ENCODE data around the gene RAD51B. TPM values are rescaled to one million over a fixed set of nuclear protein-coding genes. Genes with fewer than 3 reads are reported as not detected.

The RAD51B gene
- total RNA-seq, 5 donors from 2014 or later (not counting 1 experiment from before 2014, with no cell fraction given), result 25.4 to 47.9 (median 30.0) TPM

GRCh38 chr14:68736471-68736871 lies 916.9 kb downstream of the RAD51B start:
- Histone ChIP-seq H3K36me3 (ENCODE audit: control insufficient read depth in 2 of 2, extremely low read depth in 1 of 2, insufficient read depth in 1 of 2, low read length in 1 of 2) (no peaks in the 10 kb centered on the region), H3K27me3 (replicated peaks in 1 of 2; ENCODE audit: control insufficient read depth in 2 of 2, extremely low read depth in 1 of 2, insufficient read depth in 2 of 2, low read length in 1 of 2) (no peaks in the 10 kb centered on the region), H3K4me3 (ENCODE audit: control insufficient read depth in 1 of 2, extremely low read depth in 1 of 2, low read length in 1 of 2) (no peak overlapping the region), H3K9me3 (no peaks in the 10 kb centered on the region), H3K27ac (ENCODE audit: low read length) (no peak overlapping the region), H3K4me1 (ENCODE audit: control insufficient read depth in 1 of 2, extremely low read depth in 1 of 2, insufficient read depth in 2 of 2, low read length in 2 of 2) (peaks cover 16 to 39% of the 10 kb centered on the region in 2 experiments)
- no peak for DNase-seq
- H3K36me3 Mint-ChIP-seq, result no peaks in the 10 kb centered on the region
- peaks cover 33 to 41% (median 41%) of the 10 kb centered on the region in 3 donors for H3K4me1 Mint-ChIP-seq
- ChIA-PET POLR2A (no interaction called here), CTCF (no interaction called here)
- no peaks in the 10 kb centered on the region for H3K27me3 Mint-ChIP-seq
- no peaks in the 10 kb centered on the region for H3K9me3 Mint-ChIP-seq
- WGBS (ENCODE audit: insufficient coverage), result 83% methylated on average over 6 of the region's 7 CpGs
- no peak overlapping the region for H3K4me3 Mint-ChIP-seq
- H3K27ac Mint-ChIP-seq, result peak overlapping the region; percentile 29 to 52
- no peak for ATAC-seq (replicated peaks in 1 of 4)

DNA sequence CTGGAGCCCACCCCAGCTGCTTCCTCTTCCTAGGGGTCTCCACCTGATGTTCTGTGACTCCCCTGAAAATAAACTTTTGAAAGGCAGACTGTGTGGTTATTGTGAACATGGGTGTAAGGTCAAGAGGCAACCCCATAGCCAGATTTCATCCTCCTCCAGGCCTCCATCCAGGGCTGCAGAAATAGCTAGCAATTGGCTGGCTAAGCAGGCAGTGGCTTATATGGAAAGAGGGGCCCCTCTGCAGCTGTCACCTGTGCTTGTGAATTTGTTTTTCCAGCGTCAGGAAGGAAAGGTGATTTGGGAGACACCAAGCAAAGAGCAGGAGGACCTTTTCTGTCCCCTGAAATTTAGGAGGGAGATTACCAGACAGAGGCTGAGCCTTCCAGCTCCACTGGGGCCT lies 917.5 kb downstream of the RAD51B start:
- H3K9me3 ChIP-seq, result no peaks in the 10 kb centered on the region
- no peak overlapping the region for H3K4me3 ChIP-seq (ENCODE audit: control insufficient read depth in 1 of 2, extremely low read depth in 1 of 2, low read length in 1 of 2)
- no peak overlapping the region for H3K27ac ChIP-seq (ENCODE audit: low read length)
- no peaks in the 10 kb centered on the region for H3K9me3 Mint-ChIP-seq
- no peak for ATAC-seq (replicated peaks in 1 of 4)
- POLR2A ChIA-PET, result interaction anchor here in 1 of 2 donors (0.7 kb wide), 1 partner anchor 59 kb away, joined by 9 read pairs; no protein-coding TSS in a partner anchor
- DNase-seq, result no peak
- 100% methylated on average over 1 of the region's 1 CpG for WGBS (ENCODE audit: insufficient coverage)
- H3K36me3 Mint-ChIP-seq, result no peaks in the 10 kb centered on the region
- H3K4me3 Mint-ChIP-seq, result no peak overlapping the region
- H3K27me3 Mint-ChIP-seq, result no peaks in the 10 kb centered on the region
- H3K36me3 ChIP-seq (ENCODE audit: control insufficient read depth in 2 of 2, extremely low read depth in 1 of 2, insufficient read depth in 1 of 2, low read length in 1 of 2), result no peaks in the 10 kb centered on the region
- peaks cover 33 to 41% (median 41%) of the 10 kb centered on the region in 3 donors for H3K4me1 Mint-ChIP-seq
- CTCF ChIA-PET, result no interaction called here
- no peak overlapping the region for H3K27ac Mint-ChIP-seq
- peaks cover 16 to 39% of the 10 kb centered on the region in 2 experiments for H3K4me1 ChIP-seq (ENCODE audit: control insufficient read depth in 1 of 2, extremely low read depth in 1 of 2, insufficient read depth in 2 of 2, low read length in 2 of 2)
- H3K27me3 ChIP-seq (replicated peaks in 1 of 2; ENCODE audit: control insufficient read depth in 2 of 2, extremely low read depth in 1 of 2, insufficient read depth in 2 of 2, low read length in 1 of 2), result no peaks in the 10 kb centered on the region

DNA sequence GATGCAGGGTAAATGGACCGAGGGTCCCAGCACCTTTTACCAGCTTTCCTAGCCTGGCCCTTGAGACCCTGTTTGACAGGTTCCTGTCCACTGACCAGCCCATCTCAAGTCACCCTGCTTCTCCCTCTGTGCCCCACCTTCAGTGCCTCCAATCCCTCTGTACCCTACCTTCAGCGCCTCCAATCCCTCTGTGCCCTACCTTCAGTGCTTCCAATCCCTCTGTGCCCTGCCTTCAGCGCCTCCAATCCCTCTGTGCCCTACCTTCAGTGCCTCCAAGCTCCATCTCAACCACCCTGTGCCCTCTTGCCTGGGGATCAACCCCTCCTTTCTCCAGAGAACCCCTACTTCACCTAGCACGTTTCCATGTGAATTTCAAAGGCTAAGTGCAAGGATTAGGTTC lies 919.0 kb downstream of the RAD51B start:
- no peaks in the 10 kb centered on the region for H3K9me3 Mint-ChIP-seq
- H3K4me3 Mint-ChIP-seq, result no peak overlapping the region
- no peak overlapping the region for H3K27ac ChIP-seq (ENCODE audit: low read length)
- WGBS (ENCODE audit: insufficient coverage), result 73% methylated on average over 4 of the region's 4 CpGs
- no peaks in the 10 kb centered on the region for H3K27me3 Mint-ChIP-seq
- H3K36me3 ChIP-seq (ENCODE audit: control insufficient read depth in 2 of 2, extremely low read depth in 1 of 2, insufficient read depth in 1 of 2, low read length in 1 of 2), result no peaks in the 10 kb centered on the region
- peaks cover 27 to 41% (median 34%) of the 10 kb centered on the region in 3 donors for H3K4me1 Mint-ChIP-seq
- peak overlapping the region in 1 of 2 donors; percentile 25 for H3K27ac Mint-ChIP-seq
- no peak overlapping the region for H3K4me3 ChIP-seq (ENCODE audit: control insufficient read depth in 1 of 2, extremely low read depth in 1 of 2, low read length in 1 of 2)
- ChIA-PET POLR2A (no interaction called here), CTCF (no interaction called here)
- ATAC-seq (replicated peaks in 1 of 4), result no peak
- no peaks in the 10 kb centered on the region for H3K9me3 ChIP-seq
- H3K27me3 ChIP-seq (replicated peaks in 1 of 2; ENCODE audit: control insufficient read depth in 2 of 2, extremely low read depth in 1 of 2, insufficient read depth in 2 of 2, low read length in 1 of 2), result no peaks in the 10 kb centered on the region
- H3K4me1 ChIP-seq (ENCODE audit: control insufficient read depth in 1 of 2, extremely low read depth in 1 of 2, insufficient read depth in 2 of 2, low read length in 2 of 2), result peaks cover 11 to 32% of the 10 kb centered on the region in 2 experiments
- H3K36me3 Mint-ChIP-seq, result no peaks in the 10 kb centered on the region
- no peak for DNase-seq

DNA sequence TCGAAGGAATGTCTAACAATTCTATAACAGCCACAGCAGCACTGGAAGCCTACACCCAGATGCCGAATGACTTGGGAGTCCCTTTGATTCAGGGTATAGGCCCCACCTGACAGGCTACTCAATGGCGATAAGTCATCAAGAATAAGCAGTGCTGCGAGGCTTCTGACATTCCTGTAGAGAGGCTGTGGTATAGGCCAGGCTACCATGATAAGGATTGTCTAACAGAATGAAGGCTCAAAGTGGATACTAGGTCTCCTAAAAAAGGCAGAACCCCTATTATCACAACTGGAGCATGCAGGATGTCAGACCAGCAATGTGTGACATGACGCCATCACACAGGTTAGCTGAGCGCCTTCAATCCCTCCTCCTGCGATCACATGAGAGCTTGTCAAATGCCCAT lies 920.1 kb downstream of the RAD51B start:
- Mint-ChIP-seq H3K27me3 (no peaks in the 10 kb centered on the region), H3K27ac (no peak overlapping the region), H3K4me3 (no peak overlapping the region), H3K4me1 (peaks cover 16 to 29% (median 24%) of the 10 kb centered on the region in 3 donors), H3K9me3 (no peaks in the 10 kb centered on the region), H3K36me3 (no peaks in the 10 kb centered on the region)
- Histone ChIP-seq H3K27me3 (replicated peaks in 1 of 2; ENCODE audit: control insufficient read depth in 2 of 2, extremely low read depth in 1 of 2, insufficient read depth in 2 of 2, low read length in 1 of 2) (no peaks in the 10 kb centered on the region), H3K4me1 (ENCODE audit: control insufficient read depth in 1 of 2, extremely low read depth in 1 of 2, insufficient read depth in 2 of 2, low read length in 2 of 2) (peaks cover under 1 to 21% of the 10 kb centered on the region in 2 experiments), H3K9me3 (no peaks in the 10 kb centered on the region), H3K4me3 (ENCODE audit: control insufficient read depth in 1 of 2, extremely low read depth in 1 of 2, low read length in 1 of 2) (no peak overlapping the region), H3K36me3 (ENCODE audit: control insufficient read depth in 2 of 2, extremely low read depth in 1 of 2, insufficient read depth in 1 of 2, low read length in 1 of 2) (no peaks in the 10 kb centered on the region), H3K27ac (ENCODE audit: low read length) (no peak overlapping the region)
- DNase-seq (no peak), ATAC-seq (replicated peaks in 1 of 4) (no peak)
- CTCF ChIA-PET, result no interaction called here
- 100% methylated on average over 2 of the region's 7 CpGs for WGBS (ENCODE audit: insufficient coverage)
- POLR2A ChIA-PET, result no interaction called here

DNA sequence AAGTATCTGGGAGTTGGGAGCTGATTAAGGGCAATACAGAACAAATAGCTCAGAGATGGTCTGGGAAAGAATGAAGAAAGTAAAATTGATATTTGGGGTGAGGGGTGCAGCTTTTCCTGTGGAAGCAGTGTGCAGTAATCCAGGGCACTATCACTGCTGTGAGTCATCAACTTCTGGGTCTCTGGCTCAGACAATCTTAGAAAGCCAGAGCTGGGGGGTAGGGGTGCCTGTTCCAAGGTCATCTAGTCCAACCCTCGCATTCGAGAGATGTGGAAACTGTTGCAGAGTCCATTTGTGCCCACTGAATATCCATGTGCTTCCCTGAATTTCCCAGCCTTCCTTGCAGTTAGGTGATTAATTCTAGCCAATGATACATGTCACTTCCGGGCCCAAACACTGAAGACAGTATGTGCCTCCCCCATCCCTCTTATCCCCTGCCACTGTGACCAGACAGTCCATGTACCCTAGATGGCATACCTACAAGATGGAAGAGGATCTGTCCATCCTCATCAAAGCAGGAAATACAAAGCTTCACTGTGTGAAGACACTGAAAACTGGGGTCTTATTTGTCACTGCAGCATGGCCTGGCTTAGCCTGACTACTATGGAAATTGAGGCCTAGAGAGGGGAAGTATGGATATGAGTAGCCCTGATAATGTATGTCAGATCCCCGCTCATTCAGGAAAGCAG lies 921.4 kb downstream of the RAD51B start:
- no peaks in the 10 kb centered on the region for H3K27me3 Mint-ChIP-seq
- H3K9me3 Mint-ChIP-seq, result no peaks in the 10 kb centered on the region
- ChIA-PET CTCF (no interaction called here), POLR2A (no interaction called here)
- H3K4me3 Mint-ChIP-seq, result no peak overlapping the region
- H3K4me1 ChIP-seq (ENCODE audit: control insufficient read depth in 1 of 2, extremely low read depth in 1 of 2, insufficient read depth in 2 of 2, low read length in 2 of 2), result peaks cover 0 to 9% of the 10 kb centered on the region in 2 experiments
- H3K4me3 ChIP-seq (ENCODE audit: control insufficient read depth in 1 of 2, extremely low read depth in 1 of 2, low read length in 1 of 2), result no peak overlapping the region
- no peaks in the 10 kb centered on the region for H3K36me3 Mint-ChIP-seq
- 100% methylated on average over 3 of the region's 4 CpGs for WGBS (ENCODE audit: insufficient coverage)
- H3K36me3 ChIP-seq (ENCODE audit: control insufficient read depth in 2 of 2, extremely low read depth in 1 of 2, insufficient read depth in 1 of 2, low read length in 1 of 2), result no peaks in the 10 kb centered on the region
- H3K27ac Mint-ChIP-seq, result no peak overlapping the region
- no peak overlapping the region for H3K27ac ChIP-seq (ENCODE audit: low read length)
- DNase-seq (no peak), ATAC-seq (replicated peaks in 1 of 4) (no peak)
- H3K27me3 ChIP-seq (replicated peaks in 1 of 2; ENCODE audit: control insufficient read depth in 2 of 2, extremely low read depth in 1 of 2, insufficient read depth in 2 of 2, low read length in 1 of 2), result no peaks in the 10 kb centered on the region
- no peaks in the 10 kb centered on the region for H3K9me3 ChIP-seq
- peaks cover 6 to 21% (median 16%) of the 10 kb centered on the region in 3 donors for H3K4me1 Mint-ChIP-seq

DNA sequence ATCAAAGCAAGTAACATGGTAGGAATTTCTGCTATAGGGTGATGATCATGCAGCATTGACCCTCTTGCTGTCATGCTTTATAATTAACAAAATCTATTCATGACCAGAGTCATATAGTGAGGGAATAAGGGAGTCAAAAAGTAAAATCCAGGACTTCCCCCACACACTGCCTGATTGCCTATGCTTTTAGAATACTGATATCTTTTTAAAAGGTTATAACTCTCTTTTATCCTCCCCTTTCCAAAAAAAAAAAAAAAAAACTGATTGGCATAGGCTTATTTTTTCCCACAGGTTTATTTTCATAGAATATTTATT lies 921.9 kb downstream of the RAD51B start:
- ATAC-seq (replicated peaks in 1 of 4), result no peak
- Mint-ChIP-seq H3K36me3 (no peaks in the 10 kb centered on the region), H3K27me3 (no peaks in the 10 kb centered on the region), H3K4me1 (peaks cover 2 to 16% (median 11%) of the 10 kb centered on the region in 3 donors), H3K27ac (no peak overlapping the region), H3K9me3 (no peaks in the 10 kb centered on the region), H3K4me3 (no peak overlapping the region)
- Histone ChIP-seq H3K27ac (ENCODE audit: low read length) (no peak overlapping the region), H3K36me3 (ENCODE audit: control insufficient read depth in 2 of 2, extremely low read depth in 1 of 2, insufficient read depth in 1 of 2, low read length in 1 of 2) (no peaks in the 10 kb centered on the region), H3K9me3 (no peaks in the 10 kb centered on the region), H3K4me3 (ENCODE audit: control insufficient read depth in 1 of 2, extremely low read depth in 1 of 2, low read length in 1 of 2) (no peak overlapping the region), H3K27me3 (replicated peaks in 1 of 2; ENCODE audit: control insufficient read depth in 2 of 2, extremely low read depth in 1 of 2, insufficient read depth in 2 of 2, low read length in 1 of 2) (no peaks in the 10 kb centered on the region), H3K4me1 (ENCODE audit: control insufficient read depth in 1 of 2, extremely low read depth in 1 of 2, insufficient read depth in 2 of 2, low read length in 2 of 2) (peaks cover 0 to 5% of the 10 kb centered on the region in 2 experiments)
- POLR2A ChIA-PET, result no interaction called here
- CTCF ChIA-PET, result no interaction called here
- no peak for DNase-seq
